Stimulated activated CD4-positive, alpha-beta T cell treated with anti-CD3 and anti-CD28 coated beads, Interleukin-4, amount 100 ng/mL, for 1 hour (primary cell): ENCODE results near the gene EPHB1.
"Not testable (repeated sequence)": the region's sequence is repeated elsewhere in the genome, so short reads cannot be mapped to it uniquely, and the experiment has no call there.

Experiments used
- DNase-seq: peaks from one replicate; pipeline ENCODE4 v3.0.0-alpha.2; 2020

EPHB1 gene

DNA sequence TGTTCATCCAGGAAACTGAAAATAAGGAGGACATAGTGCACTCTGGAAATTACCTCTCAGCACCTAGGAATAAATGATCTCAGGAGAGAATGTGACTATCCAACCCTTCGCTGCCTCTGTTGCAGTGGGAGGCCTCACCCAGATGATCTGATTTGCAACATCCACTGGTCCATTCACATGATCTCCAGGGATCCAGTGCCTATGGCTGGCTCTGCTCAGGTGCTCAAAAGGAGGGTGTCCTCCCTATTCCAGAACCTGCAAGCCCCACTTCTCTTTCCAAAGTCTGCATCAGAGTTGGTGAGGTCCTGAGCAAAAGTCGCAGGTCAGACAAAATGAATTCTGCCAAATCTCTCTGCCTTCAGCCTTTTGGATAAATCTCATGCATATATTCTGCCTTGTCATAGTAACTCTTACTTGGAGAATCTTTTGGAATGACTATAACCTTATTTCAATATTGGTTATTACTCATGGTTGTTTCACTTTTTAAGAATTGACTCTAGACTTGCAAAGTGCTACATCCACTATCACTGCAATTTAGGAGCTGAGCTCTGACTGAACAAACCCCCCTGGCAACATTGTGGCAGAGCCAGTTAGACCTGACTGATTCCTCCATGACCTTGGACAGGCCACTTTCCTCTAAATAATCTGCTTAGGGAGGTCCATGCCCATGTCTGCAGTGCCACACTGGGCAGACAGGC, 295.1 kb downstream of the EPHB1 start:
- no peak for DNase-seq

DNA sequence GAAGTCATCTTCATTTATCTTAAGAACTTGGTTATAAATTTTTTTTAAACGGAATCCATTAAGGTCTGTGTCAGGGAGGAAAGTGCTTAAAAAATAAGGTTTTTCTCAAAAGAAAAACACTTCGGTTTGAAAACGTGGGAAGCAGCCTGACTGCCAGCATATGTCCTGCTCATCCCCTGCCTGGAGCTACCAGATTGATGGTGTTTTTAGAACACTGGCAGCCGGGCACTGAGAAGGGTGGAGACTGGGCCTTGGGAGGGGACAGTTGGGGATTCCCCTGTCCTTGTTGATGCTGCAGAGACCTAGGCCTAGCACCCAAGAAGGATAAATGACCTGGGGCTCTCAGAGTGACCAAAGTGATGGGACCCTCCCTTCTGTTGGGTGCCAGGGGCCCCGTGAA, 296.9 kb downstream of the EPHB1 start:
- no peak for DNase-seq

DNA sequence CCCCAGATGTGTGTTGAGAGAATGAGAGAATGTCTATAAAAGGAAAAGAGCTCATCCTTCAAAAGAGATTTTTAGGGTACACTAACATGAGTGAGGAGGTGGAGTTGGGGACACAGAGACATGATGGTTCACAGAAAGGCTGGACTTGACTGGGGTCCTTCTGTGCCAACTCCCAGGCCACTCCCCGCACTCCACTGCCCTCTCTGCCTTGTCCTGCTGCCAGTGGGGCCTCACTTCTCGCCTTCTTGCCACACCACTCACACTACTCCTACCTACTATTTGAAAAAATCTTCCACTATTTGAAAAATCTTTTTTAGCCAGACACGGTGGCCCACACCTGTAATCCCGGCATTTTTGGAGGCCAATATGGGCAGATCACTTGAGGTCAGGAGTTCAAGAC, 298.1 kb downstream of the EPHB1 start:
- no peak for DNase-seq

DNA sequence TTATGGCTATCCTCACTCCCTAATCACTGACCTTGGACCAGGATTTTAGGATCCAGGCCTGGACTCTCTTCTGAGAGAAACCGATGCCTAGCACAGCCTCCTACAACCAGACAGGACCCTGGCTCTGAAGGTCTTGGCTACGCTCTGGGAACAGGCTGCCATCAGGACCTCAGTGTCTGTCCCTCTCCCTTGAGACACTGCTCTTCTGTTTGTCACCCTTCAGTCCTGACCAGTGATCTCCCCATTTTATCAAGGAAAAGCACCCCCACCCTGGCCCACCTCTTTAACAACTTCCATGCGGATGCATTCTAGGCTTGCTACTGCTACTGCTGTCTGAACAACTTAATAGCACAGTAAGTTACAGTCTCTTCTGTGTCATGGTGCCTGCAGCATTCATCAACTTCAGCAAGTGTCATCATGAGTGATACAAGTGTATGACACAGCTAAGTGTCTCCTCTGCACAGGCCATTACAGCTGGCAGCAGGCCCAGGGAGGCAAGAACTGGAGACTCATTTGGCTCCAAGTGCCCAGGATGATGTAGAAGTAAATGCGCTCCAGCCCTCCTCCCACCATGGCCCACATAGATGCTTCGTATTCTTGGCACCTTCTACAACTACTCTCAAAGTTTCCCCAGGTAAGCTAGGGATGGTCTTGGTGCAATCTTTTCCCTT, 302.4 kb downstream of the EPHB1 start:
- DNase-seq: no peak

DNA sequence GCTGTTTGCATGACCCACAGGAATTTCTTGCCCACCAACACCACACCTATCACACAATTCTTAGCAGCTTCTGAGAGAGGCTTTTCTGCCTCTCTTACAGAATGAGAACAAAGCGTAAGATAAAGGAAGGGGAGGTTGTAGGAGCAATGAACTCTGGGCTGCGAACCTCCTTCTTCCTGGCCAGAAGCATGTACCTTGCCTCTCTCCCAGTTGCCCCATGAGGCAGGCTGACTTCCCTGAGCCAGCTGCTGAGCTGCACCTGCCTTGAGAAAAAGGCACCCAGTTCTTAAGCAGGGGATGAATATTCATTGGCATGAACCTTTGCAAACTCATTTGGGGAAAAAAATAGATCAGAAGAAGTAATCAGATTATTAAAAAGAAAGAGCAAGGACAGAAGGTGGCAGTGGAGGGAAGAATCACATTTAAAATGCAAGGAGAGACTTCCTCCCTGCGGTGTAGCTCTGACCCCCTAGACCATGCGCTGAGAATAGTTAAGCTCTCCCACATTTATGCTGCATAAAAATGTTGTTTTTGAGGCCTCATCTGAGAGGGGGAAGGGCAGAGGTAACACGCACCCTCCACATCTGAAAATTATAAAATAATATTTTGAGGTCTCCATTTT, 304.8 kb downstream of the EPHB1 start:
- DNase-seq: no peak

DNA sequence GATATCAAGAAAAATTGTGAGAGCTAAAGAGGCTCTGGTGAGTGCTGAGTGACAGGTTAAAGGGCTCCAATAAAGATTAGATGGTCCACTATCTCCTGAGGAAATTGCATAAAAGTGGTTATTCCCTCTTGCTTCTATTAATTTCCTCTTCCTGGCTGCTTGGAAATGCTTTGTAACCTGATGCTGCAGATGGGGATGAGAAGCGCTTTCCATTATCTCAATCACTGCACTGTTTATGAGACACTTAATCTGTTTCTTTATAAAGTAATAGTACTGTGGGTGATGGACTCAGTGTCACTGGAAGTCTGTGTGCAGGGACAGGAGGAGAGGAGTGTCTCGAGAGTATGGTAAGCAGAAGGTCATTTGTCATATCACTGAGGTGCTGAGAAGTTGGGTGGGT, 305.3 kb downstream of the EPHB1 start:
- DNase-seq: no peak

DNA sequence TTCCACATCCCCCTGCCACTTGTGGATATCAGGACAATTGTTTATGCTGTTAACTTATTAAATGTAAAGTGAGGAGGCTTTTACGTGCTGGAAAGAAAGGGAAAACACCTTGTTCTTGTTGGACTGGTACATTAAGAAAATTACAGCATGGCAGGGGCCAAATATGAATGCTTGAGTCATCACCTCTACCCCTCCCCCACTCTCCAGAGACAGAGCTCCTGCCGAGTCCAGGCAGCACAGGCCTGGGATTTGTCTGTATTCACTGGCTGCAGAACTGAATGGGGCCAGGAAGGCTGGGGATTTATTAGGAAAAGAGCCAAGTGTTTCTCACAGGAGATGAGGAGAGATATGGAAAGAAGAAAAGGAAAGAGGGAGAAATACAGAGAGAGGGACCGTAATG, 308.9 kb downstream of the EPHB1 start:
- DNase-seq: no peak

DNA sequence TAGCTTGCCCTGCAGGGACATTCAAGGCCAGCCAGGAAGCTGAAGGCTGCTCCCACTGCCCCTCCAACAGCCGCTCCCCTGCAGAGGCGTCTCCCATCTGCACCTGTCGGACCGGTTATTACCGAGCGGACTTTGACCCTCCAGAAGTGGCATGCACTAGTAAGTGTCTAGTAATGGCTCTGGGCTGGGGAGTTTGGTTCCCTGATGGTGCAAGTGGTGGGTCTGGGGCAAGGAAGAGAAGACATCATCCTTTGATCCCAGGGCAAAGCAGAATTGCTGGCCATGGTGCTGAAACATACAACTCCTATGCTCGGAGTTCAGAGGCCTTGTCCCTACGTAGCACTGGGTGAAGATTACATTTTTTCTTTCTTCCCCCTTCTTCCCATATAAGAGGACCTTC, 311.4 kb downstream of the EPHB1 start:
- no peak for DNase-seq

DNA sequence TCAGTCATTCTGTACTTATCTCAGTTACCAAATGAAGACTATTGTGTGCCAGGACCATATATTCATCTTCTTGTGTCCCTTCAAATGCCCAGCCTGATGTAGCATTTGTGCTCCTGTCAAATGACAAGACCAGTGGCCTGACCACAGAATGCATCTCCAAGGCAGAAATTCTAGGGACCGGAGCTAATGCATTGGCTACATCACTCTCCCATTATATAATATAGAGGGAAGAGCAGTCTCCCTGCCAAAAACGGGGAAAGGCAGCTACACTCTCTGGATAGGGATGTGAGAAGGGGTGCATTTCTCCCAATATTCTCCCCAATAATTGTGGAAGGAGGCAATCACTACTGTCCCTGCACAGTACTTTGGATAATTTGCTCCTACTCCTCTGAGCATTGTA, 312.0 kb downstream of the EPHB1 start:
- no peak for DNase-seq

DNA sequence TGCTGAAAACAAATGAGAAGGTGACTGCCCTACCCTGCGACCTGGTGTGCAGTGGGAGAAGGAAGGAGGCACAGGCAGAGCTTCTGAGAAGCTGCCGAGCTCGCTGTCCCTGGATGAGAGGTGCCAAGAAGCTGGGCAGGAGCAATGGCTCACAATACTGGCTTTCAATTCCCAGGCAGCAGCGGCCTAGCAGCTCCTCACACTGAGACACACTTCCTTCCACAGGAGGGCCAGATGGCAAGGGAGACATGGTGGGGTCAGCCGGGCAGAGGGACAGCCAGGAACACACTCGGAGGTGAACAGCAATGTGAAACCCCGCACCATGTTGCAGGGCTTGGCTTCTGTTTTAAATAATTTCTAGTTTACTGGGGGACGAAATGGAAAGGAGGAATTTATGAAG, 314.6 kb downstream of the EPHB1 start:
- DNase-seq: no peak

DNA sequence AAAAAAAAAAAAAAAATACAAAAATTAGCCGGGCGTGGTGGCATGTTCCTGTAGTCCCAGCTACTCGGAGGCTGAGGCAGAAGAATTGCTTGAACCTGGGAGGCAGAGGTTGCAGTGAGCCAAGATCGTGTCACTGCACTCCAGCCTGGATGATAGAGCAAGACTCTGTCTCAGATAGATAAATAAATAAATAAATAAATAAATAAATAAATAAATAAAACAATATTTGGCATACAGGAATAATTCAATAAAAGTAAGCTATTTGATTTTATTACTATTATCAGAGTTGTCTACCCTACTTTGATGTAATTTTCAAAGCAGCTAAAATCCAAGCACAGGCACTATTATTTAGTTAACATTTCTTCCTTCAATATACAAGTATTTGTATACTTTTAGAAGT, 319.5 kb downstream of the EPHB1 start:
- DNase-seq: not testable (repeated sequence)

DNA sequence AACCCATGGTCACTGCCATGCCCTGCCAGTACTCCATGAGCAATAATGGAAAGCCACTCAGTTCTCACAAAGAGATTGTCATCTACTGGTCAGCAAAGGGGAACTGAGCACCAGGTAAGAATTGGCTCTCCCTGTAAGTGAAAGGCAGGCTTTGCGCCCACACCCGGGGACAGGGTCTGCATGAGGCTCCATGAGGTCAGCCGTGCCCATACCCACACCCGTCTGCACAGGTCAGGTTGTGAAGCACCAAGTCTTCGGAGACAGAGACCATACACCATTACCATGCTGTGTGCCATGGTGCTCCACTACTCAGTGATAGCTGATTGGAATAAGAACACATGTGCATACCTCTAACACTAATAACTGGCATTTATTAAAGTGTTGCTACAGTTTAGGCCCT, 322.9 kb downstream of the EPHB1 start:
- DNase-seq: no peak

DNA sequence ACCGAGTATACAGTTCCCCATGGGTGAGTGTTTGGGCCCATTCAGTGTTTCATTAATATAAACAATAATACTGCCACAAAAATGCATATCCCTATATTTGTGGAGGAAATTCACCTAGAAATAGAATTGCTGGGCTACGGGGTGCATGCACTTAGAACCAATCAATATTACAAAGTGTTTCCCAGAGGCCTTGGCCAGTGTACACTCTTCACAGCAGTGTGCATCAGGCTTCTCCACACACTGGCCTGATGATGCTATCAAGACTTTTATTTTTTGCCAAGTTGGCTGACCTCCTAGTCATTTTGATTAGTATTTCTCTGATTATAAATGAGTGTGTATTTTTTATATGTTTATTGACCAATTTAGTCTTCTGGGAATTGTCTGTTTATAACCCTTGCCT, 323.7 kb downstream of the EPHB1 start:
- DNase-seq: no peak

DNA sequence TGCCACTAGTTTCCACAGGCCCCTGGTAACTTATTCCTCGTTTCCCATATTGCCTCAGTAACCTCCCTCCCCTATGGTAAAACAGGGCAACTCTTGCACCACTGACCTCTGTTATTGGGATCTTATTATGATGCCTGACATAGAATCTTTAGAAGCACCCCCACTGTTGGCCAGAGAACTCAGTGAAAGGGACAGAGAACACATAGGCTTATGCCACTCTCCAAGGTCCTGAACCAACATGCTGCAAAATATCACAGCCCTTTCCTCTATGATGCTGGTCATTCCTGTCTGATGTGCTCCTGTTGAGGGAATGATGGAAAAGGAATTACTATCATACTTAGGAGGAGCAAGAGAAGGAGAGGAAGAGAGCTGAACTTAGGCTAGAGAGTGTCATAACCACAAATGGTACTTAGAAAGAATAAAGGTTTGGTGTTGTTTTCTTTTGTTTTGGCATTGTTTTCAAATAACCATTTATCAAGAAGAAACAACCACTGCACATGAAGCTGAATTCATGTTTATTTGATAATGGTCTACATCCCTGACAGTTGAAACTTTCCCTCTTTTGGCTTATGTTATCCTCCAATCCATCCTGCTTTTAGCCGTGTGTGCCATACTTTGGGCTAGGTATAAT, 330.2 kb downstream of the EPHB1 start:
- DNase-seq: no peak

DNA sequence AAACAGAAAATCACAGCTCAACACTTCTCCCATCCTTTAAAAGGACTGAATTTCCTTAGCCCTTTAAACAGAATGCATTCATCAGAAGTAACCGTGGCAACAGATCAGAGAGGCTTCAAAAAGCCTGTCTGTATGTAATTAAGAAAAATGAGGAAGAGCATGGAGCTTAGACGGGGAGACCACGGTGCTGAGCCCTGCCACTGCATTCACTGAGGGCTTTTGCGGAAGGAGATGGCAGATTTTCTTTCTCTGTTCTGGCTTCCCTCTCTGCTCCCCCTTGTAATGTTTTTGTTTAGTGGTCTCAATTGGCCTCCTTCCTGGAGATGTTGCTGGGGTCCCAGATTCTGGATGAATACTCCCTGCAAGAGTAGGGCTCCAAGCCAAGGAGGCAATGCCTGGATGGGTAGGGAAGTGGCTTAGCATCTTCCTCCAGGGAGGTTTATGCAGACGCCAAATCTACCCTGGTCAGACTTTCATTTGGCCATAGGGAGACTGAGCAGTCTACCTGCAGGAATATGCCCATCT, 332.9 kb downstream of the EPHB1 start:
- no peak for DNase-seq

DNA sequence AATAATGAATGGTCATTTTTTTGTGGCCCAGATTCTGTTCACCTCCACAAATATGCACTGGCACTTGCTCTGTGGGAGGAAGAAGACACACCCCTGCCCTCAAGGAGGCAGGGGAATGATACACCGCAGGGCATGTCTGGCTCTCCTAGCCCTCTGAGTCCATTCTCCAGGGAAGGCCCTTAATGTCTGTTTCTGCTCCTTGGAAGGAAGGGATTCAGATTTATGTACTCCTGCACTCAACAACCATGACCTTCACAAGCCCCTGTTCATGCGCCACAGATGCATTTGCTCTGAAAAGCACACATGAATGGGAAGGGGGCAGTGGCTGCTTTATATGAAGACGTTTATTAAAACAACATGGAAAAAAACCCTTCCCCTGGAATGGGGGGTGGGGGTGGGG, 333.8 kb downstream of the EPHB1 start:
- DNase-seq: no peak

DNA sequence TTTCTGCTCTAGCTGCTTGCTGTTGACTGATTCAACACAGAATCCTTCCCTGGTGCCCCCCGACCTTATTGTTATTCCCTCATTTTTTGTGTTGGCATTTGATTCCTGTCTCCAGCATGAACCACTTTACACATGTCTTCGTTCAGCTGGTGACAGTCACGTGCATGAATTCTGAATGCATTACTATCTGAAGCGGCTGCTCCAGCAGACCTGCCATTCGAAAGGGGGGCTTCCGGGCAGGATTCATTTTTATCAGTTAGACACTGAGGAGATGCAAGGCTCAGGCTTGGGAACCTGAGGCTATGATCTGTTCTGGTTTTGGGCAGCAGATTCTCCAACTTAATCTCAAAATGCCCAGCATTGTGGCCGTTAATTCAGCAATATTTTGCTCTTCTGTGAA, 336.2 kb downstream of the EPHB1 start:
- DNase-seq: no peak

DNA sequence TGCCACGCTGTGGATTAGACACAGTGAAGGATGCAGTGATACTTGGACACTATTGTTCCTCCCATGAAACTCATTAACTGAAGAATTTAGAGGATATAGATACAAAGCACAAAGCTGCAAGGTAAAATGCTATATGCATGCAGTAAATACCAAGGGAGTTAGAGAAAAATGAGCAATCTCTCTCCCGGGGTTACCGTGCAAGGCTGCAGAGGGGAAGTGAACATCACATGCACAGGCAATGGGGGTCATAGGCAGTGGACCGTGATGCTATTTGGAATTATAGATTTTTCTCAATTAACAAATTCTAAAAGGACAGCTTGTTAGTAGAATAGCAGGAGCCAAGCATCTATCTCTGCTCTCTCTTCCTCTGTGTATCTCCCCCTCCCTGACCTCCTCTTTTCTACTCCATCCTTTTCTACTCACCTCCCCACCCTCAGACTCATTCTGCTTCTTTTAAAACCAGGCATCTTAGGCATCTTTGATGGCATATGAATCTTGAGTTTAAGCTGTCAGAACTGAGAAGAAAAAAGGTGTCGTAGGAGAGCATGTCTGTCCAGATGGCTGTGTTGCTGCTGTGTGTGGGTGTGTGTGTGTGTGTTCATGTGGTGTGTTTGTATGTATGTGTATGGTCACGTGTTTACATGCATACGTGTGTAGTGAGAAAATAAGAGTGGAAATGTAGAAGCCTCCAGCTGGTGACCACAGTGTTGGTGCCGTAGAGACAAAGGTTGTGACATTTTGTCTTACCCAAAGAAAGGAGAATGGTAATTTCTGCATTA, 339.0 kb downstream of the EPHB1 start:
- no peak for DNase-seq

DNA sequence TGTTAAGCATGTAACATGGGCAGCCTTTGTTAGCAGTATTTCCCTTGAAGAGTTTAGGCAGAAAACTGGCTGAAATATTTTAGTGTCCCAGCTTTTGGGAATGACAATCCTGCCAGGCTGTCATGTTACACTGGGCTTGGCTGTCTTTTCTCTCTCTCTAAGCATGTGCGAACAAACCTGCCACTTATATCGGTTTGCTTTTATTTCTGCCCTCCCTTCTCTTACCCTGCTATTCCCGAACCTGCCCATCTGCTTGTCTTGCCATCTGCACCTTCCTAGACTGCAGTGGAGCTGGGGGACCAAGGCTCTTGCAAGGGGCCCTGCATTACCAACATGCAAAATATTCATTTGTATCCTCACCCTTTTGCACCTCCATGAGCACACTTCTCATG, 339.6 kb downstream of the EPHB1 start:
- no peak for DNase-seq

DNA sequence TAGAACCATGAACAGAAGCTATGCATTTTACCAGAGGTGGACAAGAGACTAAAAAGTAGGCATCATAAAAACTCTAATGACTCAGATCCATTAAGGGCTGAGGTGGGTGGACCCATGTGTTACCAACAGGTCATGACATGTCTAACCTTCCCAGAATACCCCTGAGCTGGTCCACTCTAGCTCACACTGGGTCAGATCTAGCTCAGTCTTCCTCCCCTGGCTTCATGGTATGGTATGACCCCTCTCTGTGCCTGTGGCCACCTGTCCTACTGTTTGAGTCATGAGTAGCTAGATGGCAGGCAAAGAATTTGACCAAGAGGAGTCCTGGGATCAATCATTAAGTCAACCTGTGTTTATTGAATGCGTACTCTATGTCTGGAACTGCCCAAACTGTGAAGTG, 340.4 kb downstream of the EPHB1 start:
- no peak for DNase-seq

DNA sequence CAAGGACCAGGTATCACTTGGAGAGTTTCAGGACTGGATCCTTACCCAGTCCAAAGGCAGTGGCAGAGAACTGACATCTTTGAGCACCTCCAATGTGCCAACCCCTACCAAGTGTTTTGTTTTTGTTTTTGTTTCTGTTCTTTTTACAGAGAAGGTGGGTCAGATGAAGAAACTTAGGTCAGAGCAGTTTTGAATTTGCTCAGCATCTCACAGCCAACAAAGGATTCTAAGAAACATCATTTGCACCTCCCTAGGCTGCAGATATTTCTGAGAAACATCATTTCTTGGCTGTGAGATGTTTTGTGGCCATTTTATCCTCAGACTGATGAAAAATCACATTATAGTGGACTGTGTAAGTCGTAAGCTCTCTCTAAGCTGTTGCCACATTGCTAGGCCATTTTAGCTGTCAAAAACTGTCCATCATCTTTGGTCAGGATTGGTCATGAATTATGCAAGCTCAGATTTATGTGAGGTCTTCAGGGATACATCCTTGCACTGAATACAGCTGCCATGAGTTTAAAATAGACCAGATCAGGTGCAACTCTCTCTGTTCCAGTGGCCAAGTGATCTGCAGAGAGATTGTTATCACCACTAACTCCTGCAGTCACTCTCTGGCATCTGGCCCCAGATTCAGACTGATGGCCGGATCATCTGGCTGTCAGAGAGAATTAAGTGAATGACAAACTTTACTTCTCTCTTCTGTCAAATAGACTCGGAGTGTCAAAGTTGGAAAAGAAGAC, 341.5 kb downstream of the EPHB1 start:
- no peak for DNase-seq

DNA sequence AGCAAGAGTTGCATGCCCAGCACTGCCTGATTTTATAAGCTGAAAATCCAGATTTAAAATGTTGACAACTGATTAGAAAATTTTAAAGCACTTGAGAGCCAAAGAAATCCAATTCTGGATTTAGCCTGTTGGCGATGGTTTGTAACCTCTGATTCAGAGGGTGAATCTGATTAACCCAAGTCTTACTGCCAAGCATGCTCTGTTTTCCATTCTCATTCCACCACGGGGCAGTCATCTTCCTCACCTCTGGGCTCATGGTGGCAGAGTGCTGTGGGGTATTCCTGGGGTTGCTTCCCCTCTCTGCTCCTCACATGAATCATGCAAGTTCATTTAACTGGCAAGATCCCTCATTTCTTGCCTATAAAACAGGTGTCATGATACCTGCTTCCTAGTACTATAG, 342.2 kb downstream of the EPHB1 start:
- no peak for DNase-seq
